HG03520 (cell line): Measurements from ENCODE around the gene MRPS31.
A peak's percentile ranks its signal among the peaks of the same experiment; 100 is the strongest.
"Not testable (repeated sequence)": the region's sequence is repeated elsewhere in the genome, so short reads cannot be mapped to it uniquely, and the experiment has no call there.

ENCODE experiments used
- ATAC-seq: cut with Tn5 transposase; IDR thresholded peaks from one replicate; pipeline ENCODE4 v1.9.1; 2021; ENCODE audit warnings: mild to moderate bottlenecking, moderate library complexity; ENCODE audit not compliant: unreplicated experiment

Gene MRPS31

GRCh38 chr13:40764587-40765403 is 6.2 kb downstream of the MRPS31 start:
- ATAC-seq, result no peak

DNA sequence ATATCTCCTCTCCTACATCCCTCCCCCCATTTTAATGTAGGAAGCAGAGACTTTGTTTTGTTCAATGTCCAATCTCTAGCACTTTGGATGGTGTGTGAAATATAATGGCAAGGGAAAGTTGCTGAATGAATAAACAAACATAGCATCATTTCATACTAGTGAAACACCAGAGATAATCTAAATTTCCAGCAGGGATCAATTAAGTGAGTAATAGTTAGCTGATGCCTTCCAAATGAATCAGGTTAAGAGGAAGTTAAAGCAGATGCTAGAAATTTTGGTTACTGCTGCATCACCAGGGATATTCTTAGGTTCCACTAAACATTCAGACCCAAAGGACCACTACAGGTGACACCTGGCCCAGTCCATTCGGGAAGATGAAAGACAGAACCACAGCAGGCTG is 8.1 kb downstream of the MRPS31 start:
- no peak for ATAC-seq

GRCh38 chr13:40758811-40759210 is 12.2 kb downstream of the MRPS31 start:
- no peak for ATAC-seq

DNA sequence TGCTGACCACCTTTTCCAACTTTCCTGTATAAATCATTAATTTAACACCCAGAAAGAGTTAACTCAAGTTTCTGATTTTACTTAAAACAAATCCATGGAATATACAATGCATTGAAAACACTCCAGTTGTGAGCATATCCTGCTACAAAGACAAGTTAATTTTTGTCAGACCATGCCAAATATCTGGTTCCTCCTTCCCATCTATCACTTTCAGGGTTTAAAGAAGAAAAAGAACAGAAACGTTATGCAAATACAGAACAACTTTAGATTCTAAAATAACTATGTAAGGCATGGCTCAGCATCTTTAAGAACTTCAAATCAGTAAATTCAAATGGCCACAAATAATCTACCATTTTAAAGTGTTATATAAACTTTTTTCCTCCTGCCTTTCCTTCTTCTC is 14.9 kb downstream of the MRPS31 start:
- no peak for ATAC-seq

GRCh38 chr13:40755082-40755700 is 15.8 kb downstream of the MRPS31 start:
- ATAC-seq, result no peak

GRCh38 chr13:40749327-40749726 is 21.7 kb downstream of the MRPS31 start:
- ATAC-seq, result no peak

GRCh38 chr13:40735232-40735548 is 35.8 kb downstream of the MRPS31 start:
- not testable (repeated sequence) for ATAC-seq

GRCh38 chr13:40734536-40735231 is 36.3 kb downstream of the MRPS31 start:
- ATAC-seq, result not testable (repeated sequence)

- ATAC-seq, result no peak
Measured at GRCh38 chr13:40732658-40733057, 38.3 kb downstream of the MRPS31 start.

GRCh38 chr13:40728595-40728994 is 42.4 kb downstream of the MRPS31 start:
- no peak for ATAC-seq

DNA sequence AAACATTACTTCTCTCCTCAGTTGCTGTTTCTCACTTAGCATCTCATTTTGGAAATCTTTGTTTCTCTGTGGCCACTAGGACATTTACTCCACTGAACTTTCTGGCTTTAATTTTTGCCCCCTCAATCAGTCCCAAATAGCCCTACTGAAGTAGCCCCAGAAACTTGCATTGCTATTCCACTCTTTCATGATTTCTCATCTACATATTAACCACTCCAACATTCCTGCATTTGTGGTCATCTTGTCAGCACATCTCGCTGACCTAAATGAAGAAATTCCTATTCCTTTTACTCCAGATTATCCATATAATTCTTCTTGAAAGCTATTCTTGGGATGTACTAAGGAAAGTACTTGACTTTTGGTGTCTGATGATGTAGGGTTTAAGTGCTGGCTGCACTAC is 56.6 kb downstream of the MRPS31 start:
- ATAC-seq, result not testable (repeated sequence)

- ATAC-seq, result no peak
Measured at GRCh38 chr13:40706439-40706838, 64.6 kb downstream of the MRPS31 start.

DNA sequence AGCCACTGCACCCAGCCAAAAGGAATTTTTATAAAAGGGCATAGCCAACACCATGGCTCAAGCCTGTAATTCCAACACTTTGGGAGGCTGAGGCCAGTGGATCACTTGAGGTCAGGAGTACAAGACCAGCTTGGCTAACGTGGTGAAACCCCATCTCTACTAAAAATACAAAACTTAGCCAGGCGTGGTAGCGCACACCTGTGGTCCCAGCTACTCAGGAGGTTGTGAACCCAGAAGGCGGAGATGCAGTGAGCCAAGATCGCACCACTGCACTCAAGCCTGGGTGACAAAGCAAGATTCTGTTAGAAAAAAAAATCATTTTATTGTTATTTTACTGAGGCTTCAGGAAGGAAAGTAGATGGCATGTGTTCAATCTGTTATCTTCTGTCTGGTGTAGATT is 73.3 kb downstream of the MRPS31 start:
- peak; percentile 72 for ATAC-seq

DNA sequence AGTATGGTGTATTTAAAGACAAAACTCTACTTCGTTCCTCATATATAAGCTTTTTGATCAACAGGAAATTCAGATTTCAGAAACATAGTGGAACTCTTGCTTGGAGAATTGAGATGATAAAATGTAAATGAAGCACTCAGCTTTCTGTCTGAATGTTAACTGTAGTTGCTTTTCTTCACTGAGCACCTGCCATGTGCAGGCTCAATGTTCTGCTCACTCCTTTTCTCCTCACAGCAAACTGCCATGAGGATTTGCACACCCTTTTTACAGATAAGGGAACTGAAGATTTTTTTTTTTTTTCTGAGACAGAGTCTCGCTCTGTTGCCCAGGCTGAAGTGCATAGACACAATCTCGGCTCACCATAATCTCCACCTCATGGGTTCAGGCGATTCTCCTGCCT is 76.6 kb downstream of the MRPS31 start:
- ATAC-seq, result no peak

GRCh38 chr13:40692946-40693345 is 78.0 kb downstream of the MRPS31 start:
- no peak for ATAC-seq

GRCh38 chr13:40688781-40689180 is 82.2 kb downstream of the MRPS31 start:
- ATAC-seq, result no peak

GRCh38 chr13:40682449-40683240 is 88.3 kb downstream of the MRPS31 start:
- no peak for ATAC-seq

- no peak for ATAC-seq
Measured at GRCh38 chr13:40681341-40682146, 89.4 kb downstream of the MRPS31 start.

- ATAC-seq, result no peak
Measured at GRCh38 chr13:40680659-40681323, 90.2 kb downstream of the MRPS31 start.

DNA sequence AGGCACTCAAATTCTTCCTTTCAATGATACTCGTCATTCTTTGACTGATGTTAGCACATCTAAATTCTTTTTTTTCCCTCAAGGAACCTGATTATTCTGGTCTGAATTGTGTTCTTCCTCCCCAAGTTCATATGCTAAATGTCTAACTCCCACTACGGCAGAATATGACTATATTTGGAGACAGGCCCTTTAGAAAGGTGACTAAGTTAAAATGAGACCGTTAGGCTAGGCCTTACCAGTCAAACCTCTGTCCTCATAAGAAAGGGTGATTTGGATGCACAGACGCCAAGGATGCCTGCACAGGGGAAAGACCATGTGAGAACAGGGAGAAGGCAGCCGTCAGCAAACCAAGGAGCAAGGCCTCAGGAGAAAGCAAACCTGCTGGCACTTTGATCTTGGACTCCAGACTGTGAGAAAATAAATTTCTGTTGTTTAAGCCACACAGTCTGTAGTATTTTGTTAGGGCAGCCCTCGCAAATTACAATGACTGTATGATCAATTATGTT is 91.5 kb downstream of the MRPS31 start:
- no peak for ATAC-seq
